Urinary bladder (tissue), 4 donors: ENCODE data around the gene ELMOD1. TPM values are rescaled to one million over a fixed set of nuclear protein-coding genes. Genes with fewer than 3 reads are reported as not detected.

Source experiments
- DNase-seq: peaks from one replicate; pipeline ENCODE4 v3.0.0-alpha.2; 2015; ENCODE audit errors: extremely low spot score
- H3K27ac ChIP-seq: one replicate; pipeline ENCODE4 v1.5.1; 2013; ENCODE audit warnings: low read depth, mild to moderate bottlenecking, moderate library complexity
- H3K36me3 ChIP-seq: one replicate; pipeline ENCODE4 v1.6.1; 2013; ENCODE audit warnings: mild to moderate bottlenecking, moderate library complexity; ENCODE audit not compliant: insufficient read depth
- H3K4me1 ChIP-seq: one replicate; pipeline ENCODE4 v1.6.1; 2013; ENCODE audit warnings: mild to moderate bottlenecking, moderate library complexity; ENCODE audit not compliant: insufficient read depth
- H3K4me3 ChIP-seq: one replicate; pipeline ENCODE4 v1.5.1; 2013; ENCODE audit warnings: low read depth, low read length
- WGBS: extraction: QIAGEN DNeasy Blood & Tissue Kit; methylation state at CpG from one replicate; pipeline ENCODE4 v1.1.7; 2013; 5-methylcytosine and 5-hydroxymethylcytosine counted together
- polyA plus RNA-seq: library from polyadenylated mRNA; stranded (reverse); fragments of 200-250 nt; gene quantifications from one replicate; pipeline ENCODE4 v1.2.3, GENCODE V29; 2013
- total RNA-seq: library from RNA; depleted of rRNA; stranded (reverse); fragments of >200 nt; gene quantifications from one replicate; pipeline ENCODE4 v1.2.3, GENCODE V29; 2014
- donor health status: healthy with polysubstance abuse.
- donor health status: healthy.

ELMOD1 gene
- total and polyA plus RNA-seq, 2 donors: 0.14 to 1.6 TPM

DNA sequence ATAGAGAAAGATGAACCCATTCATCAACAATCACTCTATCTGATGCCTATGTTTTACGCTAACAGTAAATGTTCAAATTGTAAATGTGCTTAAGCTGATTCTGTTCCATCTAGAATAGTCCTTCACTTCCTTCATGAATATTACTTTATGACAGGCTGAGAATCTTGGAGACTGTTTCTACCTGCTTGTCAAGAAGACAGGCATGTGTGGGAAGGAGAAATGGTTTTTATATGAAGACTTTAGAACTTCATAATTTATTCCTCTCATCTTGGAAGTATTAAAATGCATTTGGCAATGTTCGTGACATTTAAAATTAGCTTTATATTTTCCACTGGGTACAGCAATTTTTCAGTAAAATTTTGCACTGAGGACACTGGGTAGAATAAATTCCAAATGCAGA, 41.0 kb downstream of the ELMOD1 start:
- Histone ChIP-seq H3K27ac (no peak overlapping the region), H3K4me1 (no peaks in the 10 kb centered on the region), H3K4me3 (no peak overlapping the region), H3K36me3 (no peaks in the 10 kb centered on the region)
- no peak for DNase-seq
- 69% methylated on average over 2 of the region's 2 CpGs for WGBS

DNA sequence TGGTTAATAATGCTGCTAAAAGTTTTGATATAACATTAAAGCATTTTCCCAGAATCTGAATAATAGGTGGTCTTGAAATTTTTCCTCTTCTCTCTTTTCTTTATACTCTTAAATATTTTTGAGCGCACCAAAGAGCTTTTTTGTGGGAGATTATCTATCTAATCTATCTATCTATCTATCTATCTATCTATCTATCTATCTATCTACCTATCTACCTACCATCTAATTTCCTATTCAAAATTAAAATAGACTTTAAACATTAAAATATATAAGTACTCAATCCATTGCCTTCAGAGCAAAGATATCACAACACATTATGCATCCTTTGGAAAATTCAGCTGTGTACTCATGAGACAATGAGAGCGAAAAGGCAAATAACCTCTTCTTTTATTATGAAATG, 55.8 kb downstream of the ELMOD1 start:
- Histone ChIP-seq H3K4me1 (no peaks in the 10 kb centered on the region), H3K36me3 (no peaks in the 10 kb centered on the region), H3K27ac (no peak overlapping the region), H3K4me3 (no peak overlapping the region)
- 98% methylated on average over 2 of the region's 2 CpGs for WGBS
- no peak for DNase-seq

DNA sequence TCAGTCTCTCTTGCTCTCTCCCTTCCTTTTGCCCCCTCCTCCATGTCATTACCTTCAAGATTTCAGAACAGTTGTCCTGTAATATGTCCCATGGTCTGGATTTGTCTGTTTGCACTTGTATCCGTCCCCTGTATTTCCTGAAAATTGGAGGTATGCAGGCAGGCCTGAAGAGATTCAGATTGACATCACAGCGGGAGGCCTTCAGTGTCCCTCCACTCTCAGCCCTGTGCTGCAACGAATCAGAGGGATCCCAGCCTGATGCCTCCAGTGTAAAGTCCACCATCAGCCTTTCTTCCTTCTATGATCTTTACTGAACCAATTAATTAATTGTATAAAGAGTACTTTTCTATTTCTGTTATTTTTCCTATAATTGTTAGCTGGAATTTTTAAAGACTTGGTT, 57.3 kb downstream of the ELMOD1 start:
- 62% methylated on average over 3 of the region's 3 CpGs for WGBS
- no peak overlapping the region for H3K4me3 ChIP-seq
- no peak overlapping the region for H3K27ac ChIP-seq
- DNase-seq: no peak
- no peaks in the 10 kb centered on the region for H3K4me1 ChIP-seq
- no peaks in the 10 kb centered on the region for H3K36me3 ChIP-seq

DNA sequence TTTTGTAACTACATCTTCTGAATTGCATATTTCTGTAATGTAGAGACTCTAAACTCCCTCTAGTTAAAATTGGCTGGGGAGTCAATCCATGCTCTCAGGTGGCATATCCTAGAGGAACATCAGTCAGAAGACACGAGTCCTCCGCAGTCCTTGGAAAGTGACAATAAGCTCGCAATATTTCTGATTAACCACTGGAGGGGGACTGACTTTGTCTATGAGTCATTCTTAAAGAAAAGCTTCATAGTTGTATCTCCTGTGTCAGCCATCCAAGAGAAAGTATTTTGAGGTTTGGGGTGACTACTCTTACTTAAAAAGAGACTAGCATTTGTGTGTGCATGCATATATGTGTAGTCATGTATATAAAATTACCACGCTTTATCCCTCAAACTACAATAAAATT, 60.7 kb downstream of the ELMOD1 start:
- H3K27ac ChIP-seq: no peak overlapping the region
- no peaks in the 10 kb centered on the region for H3K36me3 ChIP-seq
- 80% methylated on average over 4 of the region's 4 CpGs for WGBS
- no peak for DNase-seq
- no peaks in the 10 kb centered on the region for H3K4me1 ChIP-seq
- H3K4me3 ChIP-seq: no peak overlapping the region

DNA sequence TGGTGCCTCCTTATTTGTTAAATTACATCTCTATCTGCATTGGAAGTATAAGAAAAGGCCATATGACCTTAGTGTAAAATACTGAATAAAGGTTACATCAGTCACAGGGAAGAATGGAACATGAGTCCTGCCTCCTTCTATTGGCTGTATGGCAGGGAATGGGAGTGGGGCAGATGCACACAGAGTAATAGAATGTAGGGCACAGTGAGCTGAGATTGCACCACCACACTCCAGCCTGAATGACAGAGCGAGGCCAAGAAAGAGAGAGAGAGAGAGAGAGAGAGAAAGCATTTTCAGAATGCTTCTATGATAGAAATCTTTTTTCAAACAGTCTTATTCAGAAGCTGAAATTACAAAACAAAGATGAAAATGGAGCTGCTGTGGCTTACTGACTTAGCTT, 62.1 kb downstream of the ELMOD1 start:
- 58% methylated on average over 1 of the region's 1 CpG for WGBS
- H3K4me1 ChIP-seq: no peaks in the 10 kb centered on the region
- no peak for DNase-seq

DNA sequence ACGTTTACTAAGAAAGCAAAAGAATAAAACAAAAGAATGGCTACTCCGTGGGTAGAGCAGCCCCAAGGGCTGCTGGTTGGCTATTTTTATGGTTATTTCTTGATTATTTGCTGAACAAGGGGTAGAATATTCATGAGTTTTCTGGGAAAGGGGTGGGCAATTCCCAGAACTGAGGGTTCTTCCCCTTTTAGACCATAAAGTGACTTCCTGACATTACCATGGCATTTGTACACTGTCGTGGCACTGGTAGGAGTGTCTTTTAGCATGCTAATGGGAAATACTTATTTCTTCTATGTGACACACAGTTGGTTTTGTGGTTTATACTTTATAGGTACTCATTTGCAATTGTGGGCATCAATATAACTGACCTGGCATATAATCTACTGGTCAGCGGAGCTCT, 64.7 kb downstream of the ELMOD1 start:
- no peak overlapping the region for H3K4me3 ChIP-seq
- no peaks in the 10 kb centered on the region for H3K36me3 ChIP-seq
- H3K27ac ChIP-seq: no peak overlapping the region
- no peak for DNase-seq
- H3K4me1 ChIP-seq: no peaks in the 10 kb centered on the region
- 68% methylated on average over 4 of the region's 4 CpGs for WGBS

More for the DNA sequence above, 62.1 kb downstream of the ELMOD1 start:
- Histone ChIP-seq H3K27ac (no peak overlapping the region), H3K36me3 (no peaks in the 10 kb centered on the region), H3K4me3 (no peak overlapping the region)

DNA sequence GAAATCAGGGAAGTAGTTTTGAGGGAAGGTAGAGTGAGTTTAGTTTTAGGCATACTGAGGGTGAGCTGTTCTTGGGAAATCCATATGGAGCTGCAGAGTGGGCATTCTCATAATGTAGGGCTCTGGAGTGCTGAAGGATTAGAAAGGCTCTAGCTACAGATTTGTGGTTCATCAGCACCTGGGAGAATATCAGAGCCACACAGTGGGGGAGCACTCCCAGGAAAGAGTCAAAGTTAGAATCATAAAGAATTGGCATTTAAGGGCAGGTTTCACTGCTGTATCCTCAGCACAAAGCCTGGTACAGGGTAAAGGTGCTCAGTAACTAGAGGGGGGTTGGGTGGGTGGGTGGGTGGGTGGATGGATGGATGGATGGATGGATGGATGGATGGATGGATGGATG, 68.4 kb downstream of the ELMOD1 start:
- no peak for DNase-seq
- Histone ChIP-seq H3K36me3 (no peaks in the 10 kb centered on the region), H3K27ac (no peak overlapping the region)

DNA sequence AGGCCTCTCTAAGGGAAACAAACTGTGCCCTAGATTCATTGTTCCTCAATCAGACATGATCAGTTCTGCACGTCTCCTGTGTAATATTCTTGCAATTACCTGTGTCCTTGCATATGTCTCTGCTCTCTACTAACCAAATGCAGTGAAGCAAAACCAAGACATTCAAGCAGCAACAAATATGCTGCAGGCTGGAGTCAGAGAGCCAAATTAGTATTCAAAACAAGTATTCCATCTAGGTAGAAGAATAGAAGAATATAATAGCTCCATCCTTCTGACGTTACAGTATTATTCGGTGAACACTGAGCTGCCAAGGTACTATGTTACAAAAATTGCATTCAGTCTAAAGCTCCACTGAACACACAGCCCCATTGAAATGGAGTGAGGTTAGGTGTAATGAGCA, 69.1 kb downstream of the ELMOD1 start:
- no peaks in the 10 kb centered on the region for H3K4me1 ChIP-seq
- 92% methylated on average over 3 of the region's 3 CpGs for WGBS
- DNase-seq: no peak

More for the DNA sequence above, 68.4 kb downstream of the ELMOD1 start:
- no peak overlapping the region for H3K4me3 ChIP-seq
- no peaks in the 10 kb centered on the region for H3K4me1 ChIP-seq

DNA sequence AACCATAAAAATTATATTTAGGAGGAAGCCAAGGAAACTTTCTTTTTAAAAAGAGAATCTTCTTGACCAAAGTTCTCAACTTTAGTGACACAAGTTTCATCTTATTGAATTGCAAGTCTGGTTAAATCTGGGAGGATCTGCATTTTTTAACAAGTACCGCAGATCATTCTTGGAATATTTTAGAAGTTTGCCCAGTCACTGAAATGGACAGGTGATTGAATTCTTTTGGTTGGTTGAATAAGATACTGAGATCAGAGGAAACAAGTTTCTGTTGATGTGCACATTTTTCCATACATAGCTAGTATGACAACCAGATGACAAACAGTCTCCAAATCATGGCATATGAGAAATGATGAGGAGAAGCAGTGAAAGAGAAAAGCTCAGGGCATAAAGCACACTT, 70.7 kb downstream of the ELMOD1 start:
- Histone ChIP-seq H3K4me3 (no peak overlapping the region), H3K36me3 (no peaks in the 10 kb centered on the region), H3K27ac (no peak overlapping the region), H3K4me1 (no peaks in the 10 kb centered on the region)
- no peak for DNase-seq
- WGBS: 92% methylated on average over 1 of the region's 1 CpG

More for the DNA sequence above, 69.1 kb downstream of the ELMOD1 start:
- Histone ChIP-seq H3K27ac (no peak overlapping the region), H3K36me3 (no peaks in the 10 kb centered on the region), H3K4me3 (no peak overlapping the region)

DNA sequence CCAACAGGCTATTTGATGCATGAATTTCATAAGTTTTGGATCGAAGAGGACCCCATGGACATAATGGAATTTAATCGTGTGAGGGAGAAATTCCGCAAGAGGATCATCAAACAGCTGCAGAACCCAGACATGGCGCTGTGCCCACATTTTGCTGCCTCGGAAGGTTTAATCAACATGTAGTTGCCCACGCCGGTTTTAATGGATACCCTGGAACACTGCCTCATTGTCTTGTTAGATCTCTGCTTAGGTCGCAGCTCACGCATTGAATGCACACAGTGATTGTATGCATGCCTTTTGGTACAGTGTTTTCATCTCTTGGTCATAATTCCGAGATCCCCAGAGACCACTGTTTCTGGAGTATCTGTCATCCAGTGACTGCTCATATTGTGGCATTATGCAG, 74.1 kb downstream of the ELMOD1 start:
- no peak overlapping the region for H3K4me3 ChIP-seq
- no peaks in the 10 kb centered on the region for H3K36me3 ChIP-seq
- 75% methylated on average over 10 of the region's 10 CpGs for WGBS
- no peak for DNase-seq
- H3K4me1 ChIP-seq: no peaks in the 10 kb centered on the region
- H3K27ac ChIP-seq: no peak overlapping the region

DNA sequence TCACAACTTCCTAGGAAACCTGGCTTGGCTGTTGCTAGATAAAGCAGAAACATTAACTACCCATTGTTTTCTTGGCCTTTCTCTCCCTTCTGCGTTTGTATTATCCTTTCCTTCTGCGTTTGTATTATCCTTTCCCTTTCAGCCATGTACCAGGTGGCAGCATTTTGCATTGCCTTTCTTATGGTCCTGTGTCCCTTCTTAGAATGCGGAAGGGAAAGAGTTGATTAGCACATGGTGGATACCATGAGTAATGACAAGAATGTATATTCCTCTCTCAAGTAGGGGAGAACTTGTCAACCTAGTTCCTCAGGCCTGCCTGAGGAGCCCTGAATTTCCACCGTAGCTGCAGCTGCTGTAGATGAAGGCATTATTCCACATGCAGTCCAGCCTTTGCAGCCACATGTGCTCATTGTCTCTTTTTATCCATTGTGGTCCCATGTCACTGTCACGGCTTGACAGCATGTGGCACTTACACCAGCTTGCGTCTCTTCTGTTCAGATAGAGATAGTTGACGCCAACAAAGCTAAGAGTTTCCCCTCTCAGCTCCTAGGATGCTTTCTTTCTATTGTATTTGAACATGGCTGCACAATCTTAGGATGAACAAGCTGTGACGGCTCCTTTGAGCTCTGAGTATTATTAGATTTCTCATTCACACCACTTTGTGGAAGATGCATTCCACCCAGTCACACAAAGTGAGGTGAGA, 76.1 kb downstream of the ELMOD1 start:
- Histone ChIP-seq H3K4me3 (no peak overlapping the region), H3K4me1 (no peaks in the 10 kb centered on the region), H3K27ac (no peak overlapping the region), H3K36me3 (no peaks in the 10 kb centered on the region)
- DNase-seq: no peak
- 68% methylated on average over 8 of the region's 8 CpGs for WGBS

DNA sequence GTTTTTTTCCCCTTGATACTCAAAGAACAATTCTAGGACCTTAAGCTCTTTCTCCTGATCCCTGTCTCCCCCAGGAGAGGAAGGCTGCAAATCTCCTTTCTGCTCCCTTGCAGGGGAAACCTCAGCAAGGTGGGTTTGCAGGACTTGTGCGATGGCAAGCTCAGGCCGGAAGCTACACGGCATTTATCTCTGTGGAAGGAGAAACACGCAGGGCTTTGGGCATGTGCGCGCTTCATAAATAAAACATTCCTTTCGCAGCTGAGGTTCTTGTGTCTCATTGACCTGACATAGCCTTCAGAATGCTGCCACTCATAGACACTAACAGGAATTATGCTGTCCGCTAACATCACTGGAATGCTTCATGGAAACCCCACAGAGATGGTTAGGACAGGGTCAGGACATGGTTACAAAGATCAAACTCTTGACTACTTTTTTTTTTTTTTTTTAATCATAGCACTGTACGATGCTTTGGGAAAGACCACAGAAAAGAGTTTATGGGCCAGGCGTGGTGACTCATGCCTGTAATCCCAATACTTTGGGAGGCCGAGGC, 78.3 kb downstream of the ELMOD1 start:
- DNase-seq: no peak
- no peak overlapping the region for H3K4me3 ChIP-seq
- H3K36me3 ChIP-seq: no peaks in the 10 kb centered on the region
- H3K27ac ChIP-seq: no peak overlapping the region
- WGBS: 82% methylated on average over 11 of the region's 11 CpGs
- H3K4me1 ChIP-seq: no peaks in the 10 kb centered on the region

DNA sequence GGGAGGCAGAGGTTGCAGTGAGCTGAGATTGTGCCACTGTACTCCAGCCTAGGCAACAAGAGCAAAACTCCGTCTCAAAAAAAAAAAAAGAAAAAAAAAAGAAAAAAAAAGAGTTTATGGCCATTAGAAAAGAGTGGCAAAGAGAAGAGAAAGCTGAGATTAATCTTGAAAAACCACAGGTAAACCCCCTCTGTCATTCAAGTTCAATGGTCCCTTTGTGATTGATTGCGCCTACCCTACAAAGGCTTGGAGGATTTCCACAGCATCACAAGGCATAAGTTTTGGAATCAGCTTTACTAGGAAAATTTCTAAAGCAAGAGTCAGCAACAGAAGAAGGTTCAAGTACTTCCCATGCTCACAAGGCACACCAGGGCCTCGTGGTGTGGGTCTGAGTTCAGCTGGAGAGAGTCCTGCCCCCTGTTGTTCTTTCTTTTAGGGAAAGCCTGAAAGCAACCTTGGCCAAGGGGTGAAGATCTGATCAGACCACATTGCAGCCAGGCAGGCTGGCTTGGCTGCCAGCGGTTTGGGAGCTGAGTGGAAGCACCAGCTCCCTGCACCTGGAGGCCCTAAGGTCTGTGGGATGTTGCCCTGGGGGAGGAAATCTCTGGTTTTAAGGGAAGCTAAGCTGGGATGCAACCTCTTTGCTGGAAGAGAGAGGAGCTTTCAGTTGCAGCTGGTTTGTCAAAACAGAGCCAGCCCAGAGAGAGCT, 79.1 kb downstream of the ELMOD1 start:
- no peaks in the 10 kb centered on the region for H3K36me3 ChIP-seq
- no peak overlapping the region for H3K4me3 ChIP-seq
- DNase-seq: no peak
- WGBS: 65% methylated on average over 4 of the region's 4 CpGs
- H3K27ac ChIP-seq: no peak overlapping the region
- H3K4me1 ChIP-seq: no peaks in the 10 kb centered on the region

DNA sequence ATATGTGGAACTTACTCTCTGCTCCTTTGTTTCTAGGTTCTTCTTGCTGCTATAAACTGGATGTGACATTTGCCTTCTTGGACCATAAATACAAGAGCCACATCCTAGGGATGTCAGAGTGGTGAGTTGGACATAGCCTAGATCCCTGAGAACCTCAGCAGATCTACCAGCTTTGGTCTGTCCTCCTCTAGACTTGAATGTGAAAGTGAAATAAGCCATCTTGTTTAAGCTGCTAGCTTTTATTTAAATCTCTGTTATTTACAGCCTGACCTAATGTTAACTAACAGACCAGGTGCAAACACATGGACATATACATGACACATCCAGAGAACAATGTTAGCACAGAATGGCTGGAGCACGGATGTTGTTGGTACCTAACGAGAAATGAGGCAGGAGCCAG, 85.0 kb downstream of the ELMOD1 start:
- Histone ChIP-seq H3K4me1 (no peaks in the 10 kb centered on the region), H3K36me3 (no peaks in the 10 kb centered on the region), H3K4me3 (no peak overlapping the region), H3K27ac (no peak overlapping the region)
- DNase-seq: no peak
- 75% methylated on average over 2 of the region's 2 CpGs for WGBS
